DOHH2 (cell line): ENCODE data around the gene MFSD1.

Experiments used
- CTCF ChIP-seq: fragments of 200-600 bp; sonication (generic); IDR thresholded peaks from one replicate; pipeline ENCODE4 v1.5.1; 2014; ENCODE audit warnings: antibody characterized with exemption, mild to moderate bottlenecking, low read depth, low read length; ENCODE audit not compliant: poor library complexity, severe bottlenecking
- EZH2phosphoT487 ChIP-seq: fragments of 200-600 bp; sonication (generic); IDR thresholded peaks from 2 replicates; pipeline ENCODE4 v1.6.1; 2017; ENCODE audit warnings: borderline replicate concordance, mild to moderate bottlenecking, antibody characterized with exemption, low read length, moderate library complexity, mixed read lengths

GRCh38 chr3:158768881-158769543, 32.8 kb upstream of the MFSD1 start:
- TF ChIP-seq CTCF, result no peak
- TF ChIP-seq EZH2phosphoT487, result no peak
